ENCODE results near the gene TPPP2. TPM values are rescaled to one million over a fixed set of nuclear protein-coding genes. Genes with fewer than 3 reads are reported as not detected.
"Not testable (repeated sequence)": the region's sequence is repeated elsewhere in the genome, so short reads cannot be mapped to it uniquely, and the experiment has no call there.

The TPPP2 gene
- not detected for polyA plus RNA-seq (2013, experiment 1 of 2; ENCODE audit: insufficient read length)
- polyA plus RNA-seq (2013, experiment 2 of 2; ENCODE audit: insufficient read length), result not detected

GRCh38 chr14:21029917-21030316 lies at the start of gene TPPP2:
Gene TPPP2 (plus strand): TSS chr14:21030217. CDS start chr14:21030582, 365 bp downstream.
- DNase-seq, result no peak

GRCh38 chr14:20980906-20981305 lies 49.1 kb upstream of the TPPP2 start:
- no peak for DNase-seq

- DNase-seq, result no peak
These were observed 47.2 kb upstream of the TPPP2 start for GRCh38 chr14:20982646-20983369.

GRCh38 chr14:20985650-20986049 lies 44.4 kb upstream of the TPPP2 start:
- DNase-seq, result not testable (repeated sequence)

- peak; percentile 94 for DNase-seq
These were observed 43.2 kb upstream of the TPPP2 start for GRCh38 chr14:20986811-20987210.

GRCh38 chr14:20988717-20989470 lies 41.1 kb upstream of the TPPP2 start:
- no peak for DNase-seq

GRCh38 chr14:20989471-20989786 lies 40.6 kb upstream of the TPPP2 start:
- DNase-seq, result no peak

- peak; percentile 98 for DNase-seq
These were observed 40.0 kb upstream of the TPPP2 start, which contains the start of gene METTL17 for GRCh38 chr14:20989787-20990600. Gene METTL17 (plus strand): TSS chr14:20989980. CDS start chr14:20990003, 23 bp downstream.

GRCh38 chr14:20996521-20996920 lies 33.5 kb upstream of the TPPP2 start:
- DNase-seq, result no peak

- no peak for DNase-seq
These were observed 32.9 kb upstream of the TPPP2 start for GRCh38 chr14:20997115-20997514.

GRCh38 chr14:20997564-20997963 lies 32.5 kb upstream of the TPPP2 start:
- DNase-seq, result no peak

GRCh38 chr14:20998139-20998538 lies 31.9 kb upstream of the TPPP2 start:
- DNase-seq, result no peak

GRCh38 chr14:20998674-20999366 lies 31.2 kb upstream of the TPPP2 start, which contains the start of gene SLC39A2:
Gene SLC39A2 (plus strand): TSS chr14:20999293. CDS start chr14:20999447, 154 bp downstream.
- peak; percentile 63 for DNase-seq

GRCh38 chr14:20999591-20999990 lies 30.4 kb upstream of the TPPP2 start:
- DNase-seq, result no peak

GRCh38 chr14:21001218-21001617 lies 28.8 kb upstream of the TPPP2 start:
- no peak for DNase-seq

GRCh38 chr14:21003788-21004346 lies 26.1 kb upstream of the TPPP2 start:
- no peak for DNase-seq

- DNase-seq, result not testable (repeated sequence)
These were observed 20.3 kb upstream of the TPPP2 start for GRCh38 chr14:21009721-21010120.

- DNase-seq, result no peak
These were observed 18.9 kb upstream of the TPPP2 start for GRCh38 chr14:21011136-21011535.

- DNase-seq, result peak; percentile 77
These were observed 15.2 kb upstream of the TPPP2 start for GRCh38 chr14:21014761-21015190.

GRCh38 chr14:21015312-21015711 lies 14.7 kb upstream of the TPPP2 start:
- DNase-seq, result no peak

GRCh38 chr14:21016413-21017190 lies 13.4 kb upstream of the TPPP2 start:
- no peak for DNase-seq
